Transverse colon (tissue), 4 donors: ENCODE data around the gene ABCC1.
"Not testable (repeated sequence)": the region's sequence is repeated elsewhere in the genome, so short reads cannot be mapped to it uniquely, and the experiment has no call there.

Experiments
- CTCF ChIP-seq, 5 experiments: fragments of 200-600 bp in 3 of 5; fragments of 450-650 bp in 2 of 5; sonication (generic) in 3 of 5; IDR thresholded peaks; 1 replicate in 2 of 5; 2 replicates in 3 of 5; pipeline ENCODE4 v1.5.1; 2016 to 2017; ENCODE audit warnings: antibody characterized with exemption in 5 of 5, inconsistent platforms in 3 of 5, mild to moderate bottlenecking in 2 of 5, moderate library complexity in 1 of 5
- EP300 ChIP-seq: sonication (generic); formaldehyde crosslinking; IDR thresholded peaks from one replicate; pipeline ENCODE4 v1.6.1; 2017; ENCODE audit warnings: antibody characterized with exemption, low read depth
- POLR2A ChIP-seq: fragments of 450-650 bp; IDR thresholded peaks from one replicate; pipeline ENCODE4 v1.6.1; 2016; ENCODE audit warnings: antibody characterized with exemption, mild to moderate bottlenecking, moderate library complexity
- POLR2AphosphoS5 ChIP-seq, 3 donors: sonication (generic); formaldehyde crosslinking; IDR thresholded peaks; one replicate each; pipeline ENCODE4 v1.6.1; 2016; ENCODE audit warnings: antibody characterized with exemption in 3 of 3

- not testable (repeated sequence) for TF ChIP-seq CTCF (IDR thresholded peaks at IDR 0.05); POLR2AphosphoS5 (IDR thresholded peaks at IDR 0.05); POLR2A; EP300
Observed at GRCh38 chr16:16181748-16182147, 232.3 kb downstream of the ABCC1 start.
